IMR-90 (cell line): ENCODE data around the gene PRKD2. TPM values are rescaled to one million over a fixed set of nuclear protein-coding genes. Genes with fewer than 3 reads are reported as not detected.
A peak's percentile ranks its signal among the peaks of the same experiment; 100 is the strongest.

ENCODE experiments used
- ATAC-seq: fragments of 200-7000 bp; cut with Tn5 transposase; 2 replicates; pipeline ENCODE4 v1.9.1; 2020; ENCODE audit warnings: low read depth, mild to moderate bottlenecking, moderate library complexity
- BruUV-seq: library from RNA; stranded (reverse); fragments of 400-500 nt; replicated peaks from 2 replicates; lab custom pipeline; 2021; lab: Mats Ljungman, UMichigan
- CTCF ChIA-PET: fragments of 300-600 bp; formaldehyde crosslinking; extraction: SDS; loops from one replicate; lab custom pipeline; 2021; ENCODE audit warnings: antibody characterized with exemption; lab: Yijun Ruan, JAX
- POLR2A ChIA-PET: fragments of 300-600 bp; sonication (Branson Sonifier 250); formaldehyde crosslinking; loops from one replicate; lab custom pipeline; 2022; ENCODE audit warnings: antibody characterized with exemption; ENCODE audit not compliant: unreplicated experiment; lab: Charles Lee
- DNase-seq: peaks from one replicate; pipeline ENCODE4 v3.0.0; 2013
- H2AFZ ChIP-seq: replicated peaks from 2 replicates; pipeline ENCODE3; 2013; ENCODE audit warnings: low read length, mild to moderate bottlenecking; ENCODE audit not compliant: poor library complexity
- H2AK5ac ChIP-seq: 2 replicates; pipeline ENCODE4 v1.6.1; 2013; ENCODE audit warnings: low read depth, low read length, inconsistent platforms
- H2AK9ac ChIP-seq: replicated peaks from 2 replicates; pipeline ENCODE3; 2013; ENCODE audit warnings: mild to moderate bottlenecking, low read depth, low read length, moderate library complexity; ENCODE audit not compliant: poor library complexity
- H2BK120ac ChIP-seq: 2 replicates; pipeline ENCODE4 v1.6.1; 2013; ENCODE audit warnings: low read depth, low read length, inconsistent platforms
- H2BK15ac ChIP-seq: 3 replicates; pipeline ENCODE4 v1.6.1; 2013; ENCODE audit warnings: low read depth, low read length, inconsistent platforms
- H2BK20ac ChIP-seq: 2 replicates; pipeline ENCODE4 v1.6.1; 2013; ENCODE audit warnings: low read depth, mild to moderate bottlenecking, inconsistent platforms, low read length, moderate library complexity
- H2BK5ac ChIP-seq: 2 replicates; pipeline ENCODE4 v1.6.1; 2013; ENCODE audit warnings: mild to moderate bottlenecking, low read depth, low read length, inconsistent platforms; ENCODE audit not compliant: poor library complexity, severe bottlenecking
- H3K14ac ChIP-seq: replicated peaks from 2 replicates; pipeline ENCODE4 v1.6.1; 2013; ENCODE audit warnings: low read depth, low read length, inconsistent platforms
- H3K18ac ChIP-seq: 2 replicates; pipeline ENCODE4 v1.6.1; 2013; ENCODE audit warnings: low read depth, low read length, control low read depth
- H3K23ac ChIP-seq: 2 replicates; pipeline ENCODE4 v1.6.1; 2013; ENCODE audit warnings: low read depth, low read length, inconsistent platforms
- H3K27ac ChIP-seq: 2 replicates; pipeline ENCODE4 v1.5.1; 2013; ENCODE audit warnings: mild to moderate bottlenecking, control low read depth, low read length; ENCODE audit not compliant: insufficient read depth
- H3K27me3 ChIP-seq: 2 replicates; pipeline ENCODE4 v1.6.1; 2013; ENCODE audit warnings: low read length; ENCODE audit not compliant: control insufficient read depth, insufficient read depth
- H3K36me3 ChIP-seq: 2 replicates; pipeline ENCODE4 v1.6.1; 2013; ENCODE audit warnings: low read length, mixed read lengths; ENCODE audit not compliant: control insufficient read depth, insufficient read depth
- H3K4ac ChIP-seq: 2 replicates; pipeline ENCODE4 v1.6.1; 2013; ENCODE audit warnings: low read depth, low read length, inconsistent platforms
- H3K4me1 ChIP-seq: 2 replicates; pipeline ENCODE4 v1.6.1; 2013; ENCODE audit warnings: low read length, mixed read lengths; ENCODE audit not compliant: control insufficient read depth, insufficient read depth
- H3K4me2 ChIP-seq: 2 replicates; pipeline ENCODE4 v1.6.1; 2013; ENCODE audit warnings: low read depth, mild to moderate bottlenecking, control low read depth, low read length, moderate library complexity
- H3K4me3 ChIP-seq: 2 replicates; pipeline ENCODE4 v1.5.1; 2013; ENCODE audit warnings: low read depth, mild to moderate bottlenecking, control low read depth, low read length, moderate library complexity; ENCODE audit not compliant: insufficient read depth
- H3K56ac ChIP-seq: 2 replicates; pipeline ENCODE4 v1.6.1; 2013; ENCODE audit warnings: low read length, inconsistent platforms; ENCODE audit not compliant: insufficient read depth; ENCODE audit errors: extremely low read depth
- H3K79me1 ChIP-seq, 2 experiments: 2 replicates each; pipeline ENCODE4 v1.6.1; 2013; ENCODE audit warnings: low read length in 2 of 2, inconsistent platforms in 1 of 2, low read depth in 1 of 2
- H3K9ac ChIP-seq: 2 replicates; pipeline ENCODE4 v1.6.1; 2013; ENCODE audit warnings: low read depth, low read length, control low read depth
- H3K9me1 ChIP-seq: 2 replicates; pipeline ENCODE4 v1.6.1; 2013; ENCODE audit warnings: low read length, inconsistent platforms; ENCODE audit not compliant: insufficient read depth
- H3K9me3 ChIP-seq: 2 replicates; pipeline ENCODE4 v1.6.1; 2013; ENCODE audit warnings: low read length; ENCODE audit not compliant: control insufficient read depth, insufficient read depth
- H4K20me1 ChIP-seq: 2 replicates; pipeline ENCODE4 v1.6.1; 2013; ENCODE audit warnings: low read length, inconsistent platforms; ENCODE audit not compliant: insufficient read depth
- H4K5ac ChIP-seq: 2 replicates; pipeline ENCODE4 v1.6.1; 2013; ENCODE audit warnings: mild to moderate bottlenecking, low read depth, low read length, control low read depth
- H4K8ac ChIP-seq, 2 experiments: 2 replicates each; pipeline ENCODE4 v1.6.1; 2013; ENCODE audit warnings: low read depth in 2 of 2, low read length in 2 of 2, control low read depth in 1 of 2, inconsistent platforms in 1 of 2
- H4K91ac ChIP-seq: 2 replicates; pipeline ENCODE4 v1.6.1; 2013; ENCODE audit warnings: low read depth, low read length, inconsistent platforms; ENCODE audit not compliant: insufficient read depth
- BHLHE40 ChIP-seq: fragments of 150-350 bp; IDR thresholded peaks from 2 replicates; pipeline ENCODE4 v1.6.1; 2016; ENCODE audit warnings: mild to moderate bottlenecking, low read depth, low read length
- CHD1 ChIP-seq: IDR thresholded peaks from 2 replicates; pipeline ENCODE4 v1.6.1; 2012; ENCODE audit warnings: low read depth, low read length, improper control_type of control experiment
- FOS ChIP-seq: fragments of 150-350 bp; IDR thresholded peaks from 2 replicates; pipeline ENCODE4 v1.6.1; 2016; ENCODE audit warnings: low read depth, low read length
- MAFK ChIP-seq: IDR thresholded peaks from 2 replicates; pipeline ENCODE4 v1.6.1; 2012; ENCODE audit warnings: low read depth, low read length, improper control_type of control experiment
- MAZ ChIP-seq: IDR thresholded peaks from 2 replicates; pipeline ENCODE4 v1.6.1; 2012; ENCODE audit warnings: low read depth, mild to moderate bottlenecking, low read length, improper control_type of control experiment, moderate library complexity, borderline replicate concordance
- MXI1 ChIP-seq: IDR thresholded peaks from 2 replicates; pipeline ENCODE4 v1.6.1; 2012; ENCODE audit warnings: low read depth, mild to moderate bottlenecking, low read length, moderate library complexity, borderline replicate concordance
- NFE2L2 ChIP-seq: fragments of 150-350 bp; IDR thresholded peaks from 2 replicates; pipeline ENCODE4 v1.6.1; 2016; ENCODE audit warnings: low read depth, mild to moderate bottlenecking, low read length
- POLR2A ChIP-seq: IDR thresholded peaks from 2 replicates; pipeline ENCODE4 v1.6.1; 2012; ENCODE audit warnings: mild to moderate bottlenecking, low read depth, low read length
- RAD21 ChIP-seq: IDR thresholded peaks from 2 replicates; pipeline ENCODE4 v1.6.1; 2012; ENCODE audit warnings: low read length, improper control_type of control experiment
- RCOR1 ChIP-seq: IDR thresholded peaks from 2 replicates; pipeline ENCODE4 v1.6.1; 2012; ENCODE audit warnings: mild to moderate bottlenecking, low read length, improper control_type of control experiment; ENCODE audit not compliant: insufficient replicate concordance
- RFX5 ChIP-seq: IDR thresholded peaks from 2 replicates; pipeline ENCODE4 v1.8.0; 2012; ENCODE audit warnings: low read depth, mild to moderate bottlenecking, low read length, moderate library complexity
- SMC3 ChIP-seq: fragments of 150-350 bp; IDR thresholded peaks from 2 replicates; pipeline ENCODE4 v1.6.1; 2016; ENCODE audit warnings: low read depth, mild to moderate bottlenecking, antibody characterized with exemption, low read length, moderate library complexity
- WGBS, 2 experiments: methylation state at CpG; one replicate each; pipeline versions ENCODE4 v1.1.5 to v1.1.7; 2013; ENCODE audit warnings: missing lambda C conversion rate in 2 of 2; ENCODE audit not compliant: insufficient read length in 1 of 2; ENCODE audit errors: extremely low coverage in 2 of 2; 5-methylcytosine and 5-hydroxymethylcytosine counted together
- dilution Hi-C: fragments of 300-500 bp; cut with HindIII; formaldehyde crosslinking; loops from one replicate; pipeline ENCODE4 v1.14.3; 2018; ENCODE audit warnings: low sequenced_read_pairs; ENCODE audit not compliant: unreplicated experiment
- in situ Hi-C: fragments of 300-500 bp; cut with MboI; formaldehyde crosslinking; loops from 3 replicates; pipeline ENCODE4 v1.14.3; 2019; ENCODE audit warnings: low sequenced_read_pairs, inconsistent platforms, mixed read lengths
- intact Hi-C: fragments of 100-400 bp; cut with micrococcal nuclease; formaldehyde crosslinking; loops from 2 replicates; pipeline ENCODE4 v1.10.0; 2022
- polyA plus RNA-seq, 3 experiments: library from polyadenylated mRNA; depleted of rRNA; stranded (reverse); fragments of >200 nt; gene quantifications; 2 replicates each; pipeline ENCODE4 v1.2.3, GENCODE V29; 2012; ENCODE audit warnings: low replicate concordance in 1 of 3
- total RNA-seq: library from RNA; depleted of rRNA; stranded (reverse); fragments of >200 nt; gene quantifications from 2 replicates; pipeline ENCODE4 v1.2.3, GENCODE V29; 2012
- TF ChIP-seq, protein P1 (sequence below): fragments of 150-350 bp; IDR thresholded peaks from 2 replicates; pipeline ENCODE4 v1.6.1; 2016; ENCODE audit warnings: low read depth, mild to moderate bottlenecking, low read length, moderate library complexity, borderline replicate concordance
- TF ChIP-seq, protein P2 (sequence below): fragments of 150-350 bp; IDR thresholded peaks from 2 replicates; pipeline ENCODE4 v1.6.1; 2017; ENCODE audit warnings: mild to moderate bottlenecking, antibody characterized with exemption, low read length, low read depth

PRKD2 gene
- total and polyA plus RNA-seq, 2 of the 4 experiments (the other 2 are of a cell fraction) = 9.9 to 19.6 TPM

DNA sequence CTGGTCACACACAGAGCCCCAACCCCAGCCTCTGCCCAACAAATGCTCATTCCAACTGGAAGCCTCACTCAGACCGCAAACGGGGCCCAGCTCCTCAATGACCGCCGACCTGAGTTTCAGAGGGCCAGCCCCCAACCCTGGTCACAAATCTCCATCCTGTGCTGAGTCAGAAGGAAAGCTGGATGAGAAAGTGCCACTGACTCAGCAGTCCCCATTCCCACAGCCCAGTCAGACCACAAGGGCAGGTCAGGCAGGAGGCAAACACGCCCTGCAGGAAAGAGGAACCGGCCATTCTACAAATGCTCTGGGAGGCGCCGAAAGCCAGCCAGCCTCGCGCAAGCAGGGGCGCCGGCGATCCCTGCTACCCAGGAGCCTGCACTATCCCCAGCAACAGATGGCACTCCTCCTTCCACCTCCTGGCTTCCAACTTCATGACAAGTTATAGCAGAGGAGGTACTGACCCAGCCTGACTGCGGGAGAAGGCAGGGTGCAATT is 14.1 kb upstream of the PRKD2 start:
- Histone ChIP-seq H2BK5ac (no peak overlapping the region), H3K4me3 (no peak overlapping the region), H3K4me1 (peaks cover 16% of the 10 kb centered on the region), H3K56ac (no peak overlapping the region), H3K27ac (peak overlapping the region; percentile 4; the same call in 1 of the 2 replicates), H3K27me3 (no peaks in the 10 kb centered on the region), H3K36me3 (peaks cover 66% of the 10 kb centered on the region), H2AK5ac (peak overlapping the region; percentile 78; the same call in 1 of the 2 replicates), H3K4ac (peak overlapping the region; percentile 27; the same call in 1 of the 2 replicates), H3K14ac (0 out of 2 replicates have a peak overlapping the region, but pooled peaks have one; percentile 10), H3K4me2 (peak overlapping the region; percentile 10; the same call in 1 of the 2 replicates), H3K9ac (no peak overlapping the region), H2BK120ac (peak overlapping the region; percentile 4; the same call in 1 of the 2 replicates), H3K23ac (peak overlapping the region; percentile 22; the same call in 1 of the 2 replicates), H3K9me3 (no peaks in the 10 kb centered on the region), H2BK15ac (no peak overlapping the region), H2BK20ac (no peak overlapping the region), H4K91ac (0 out of 2 replicates have a peak overlapping the region, but pooled peaks have one; percentile 6), H3K79me1 (peaks cover 38 to 87% of the 10 kb centered on the region in 2 experiments), H2AFZ (no peak overlapping the region), H2AK9ac (peak overlapping the region; percentile 73), H4K8ac (0 out of 4 replicates have a peak overlapping the region, but pooled peaks of 1 of the 2 experiments have one; percentile 6), H4K5ac (no peak overlapping the region), H4K20me1 (peaks cover 79% of the 10 kb centered on the region), H3K18ac (no peak overlapping the region), H3K9me1 (peaks cover 17% of the 10 kb centered on the region; the same call in 1 of the 2 replicates)
- DNase-seq (peak; percentile 94), ATAC-seq (peak; percentile 75)
- WGBS, 2 experiments = 58% methylated on average over 6 of the region's 14 CpGs; no CpG with 5 or more reads in 1 of the 2 experiments
- POLR2A ChIA-PET = no interaction called here
- CTCF ChIA-PET = no interaction called here
- intact Hi-C loops = no loop called here
- dilution Hi-C loops = no loop called here
- in situ Hi-C loops = no loop called here
- BruUV-seq = no TSS peak
- TF ChIP-seq MXI1 (peak; percentile 72; the same call in 1 of the 2 replicates), MAFK (peak; percentile 90), FOS (peak; percentile 73), CHD1 (no peak), BHLHE40 (peak; percentile 65), MAZ (0 out of 2 replicates have a peak, but pooled peaks have one; percentile 28), SMC3 (0 out of 2 replicates have a peak, but pooled peaks have one; percentile 4), NFE2L2 (peak; percentile 90), RAD21 (no peak), RCOR1 (no peak), POLR2A (no peak), RFX5 (no peak)
- TF ChIP-seq, protein P1, sequence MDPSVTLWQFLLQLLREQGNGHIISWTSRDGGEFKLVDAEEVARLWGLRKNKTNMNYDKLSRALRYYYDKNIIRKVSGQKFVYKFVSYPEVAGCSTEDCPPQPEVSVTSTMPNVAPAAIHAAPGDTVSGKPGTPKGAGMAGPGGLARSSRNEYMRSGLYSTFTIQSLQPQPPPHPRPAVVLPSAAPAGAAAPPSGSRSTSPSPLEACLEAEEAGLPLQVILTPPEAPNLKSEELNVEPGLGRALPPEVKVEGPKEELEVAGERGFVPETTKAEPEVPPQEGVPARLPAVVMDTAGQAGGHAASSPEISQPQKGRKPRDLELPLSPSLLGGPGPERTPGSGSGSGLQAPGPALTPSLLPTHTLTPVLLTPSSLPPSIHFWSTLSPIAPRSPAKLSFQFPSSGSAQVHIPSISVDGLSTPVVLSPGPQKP = no peak
- TF ChIP-seq, protein P2, sequence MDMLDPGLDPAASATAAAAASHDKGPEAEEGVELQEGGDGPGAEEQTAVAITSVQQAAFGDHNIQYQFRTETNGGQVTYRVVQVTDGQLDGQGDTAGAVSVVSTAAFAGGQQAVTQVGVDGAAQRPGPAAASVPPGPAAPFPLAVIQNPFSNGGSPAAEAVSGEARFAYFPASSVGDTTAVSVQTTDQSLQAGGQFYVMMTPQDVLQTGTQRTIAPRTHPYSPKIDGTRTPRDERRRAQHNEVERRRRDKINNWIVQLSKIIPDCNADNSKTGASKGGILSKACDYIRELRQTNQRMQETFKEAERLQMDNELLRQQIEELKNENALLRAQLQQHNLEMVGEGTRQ = no peak
